ENCODE measurements around the gene PTHLH. TPM values are rescaled to one million over a fixed set of nuclear protein-coding genes. Genes with fewer than 3 reads are reported as not detected.

The PTHLH gene
- total RNA-seq, 1 donor from 2014 or later, result 0.21 TPM

- H3K27ac ChIP-seq, result no peak overlapping the region
- no peaks in the 10 kb centered on the region for H3K27me3 ChIP-seq (ENCODE audit: low read depth)
- no peak for TF ChIP-seq CTCF (IDR thresholded peaks at IDR 0.05)
- H3K4me3 ChIP-seq, result no peak overlapping the region
- no peak for ATAC-seq
- no peak for DNase-seq
- no peaks in the 10 kb centered on the region for H3K9me3 ChIP-seq
- no peaks in the 10 kb centered on the region for H3K4me1 ChIP-seq
- H3K36me3 ChIP-seq, result no peaks in the 10 kb centered on the region
- intact Hi-C loops (cut with DNase I), result no loop called here
Measured at GRCh38 chr12:27953817-27954216, 18.7 kb downstream of the PTHLH start.

- intact Hi-C loops (cut with DNase I), result no loop called here
- no peak overlapping the region for H3K27ac ChIP-seq
- no peaks in the 10 kb centered on the region for H3K36me3 ChIP-seq
- no peak for TF ChIP-seq CTCF (IDR thresholded peaks at IDR 0.05)
- no peaks in the 10 kb centered on the region for H3K9me3 ChIP-seq
- no peaks in the 10 kb centered on the region for H3K4me1 ChIP-seq
- DNase-seq (no peak), ATAC-seq (no peak)
- H3K27me3 ChIP-seq (ENCODE audit: low read depth), result no peaks in the 10 kb centered on the region
- no peak overlapping the region for H3K4me3 ChIP-seq
Measured at GRCh38 chr12:27953348-27953747, 19.2 kb downstream of the PTHLH start.

- Histone ChIP-seq H3K27me3 (ENCODE audit: low read depth) (no peaks in the 10 kb centered on the region), H3K27ac (no peak overlapping the region), H3K4me1 (no peaks in the 10 kb centered on the region), H3K4me3 (no peak overlapping the region), H3K36me3 (no peaks in the 10 kb centered on the region), H3K9me3 (no peaks in the 10 kb centered on the region)
- intact Hi-C loops (cut with DNase I), result no loop called here
- no peak for TF ChIP-seq CTCF (IDR thresholded peaks at IDR 0.05)
- ATAC-seq (no peak), DNase-seq (no peak)
Measured at GRCh38 chr12:27952510-27952909, 20.0 kb downstream of the PTHLH start.

GRCh38 chr12:27951898-27952297, 20.6 kb downstream of the PTHLH start:
- Histone ChIP-seq H3K9me3 (no peaks in the 10 kb centered on the region), H3K27ac (no peak overlapping the region), H3K36me3 (no peaks in the 10 kb centered on the region), H3K27me3 (ENCODE audit: low read depth) (no peaks in the 10 kb centered on the region), H3K4me3 (no peak overlapping the region), H3K4me1 (no peaks in the 10 kb centered on the region)
- DNase-seq (no peak), ATAC-seq (no peak)
- no peak for TF ChIP-seq CTCF (IDR thresholded peaks at IDR 0.05)
- intact Hi-C loops (cut with DNase I), result no loop called here

- no peak overlapping the region for H3K4me3 ChIP-seq
- no peak overlapping the region for H3K27ac ChIP-seq
- no peaks in the 10 kb centered on the region for H3K9me3 ChIP-seq
- intact Hi-C loops (cut with DNase I), result no loop called here
- TF ChIP-seq CTCF (IDR thresholded peaks at IDR 0.05), result no peak
- H3K36me3 ChIP-seq, result no peaks in the 10 kb centered on the region
- ATAC-seq, result no peak
- DNase-seq, result no peak
- H3K27me3 ChIP-seq (ENCODE audit: low read depth), result no peaks in the 10 kb centered on the region
- H3K4me1 ChIP-seq, result no peaks in the 10 kb centered on the region
Measured at GRCh38 chr12:27946421-27946820, 26.1 kb downstream of the PTHLH start.
